ENCODE measurements around the gene NFKBIE.

GRCh38 chr6:44303842-44304241 lies 38.5 kb upstream of the NFKBIE start:
- TF ChIP-seq CTCF (conservative IDR thresholded peaks at IDR 0.05; ENCODE audit: low read length) (no peak), EZH2phosphoT487 (IDR thresholded peaks at IDR 0.05; ENCODE audit: borderline replicate concordance) (no peak)
